ENCODE measurements around the gene SP3.

DNA sequence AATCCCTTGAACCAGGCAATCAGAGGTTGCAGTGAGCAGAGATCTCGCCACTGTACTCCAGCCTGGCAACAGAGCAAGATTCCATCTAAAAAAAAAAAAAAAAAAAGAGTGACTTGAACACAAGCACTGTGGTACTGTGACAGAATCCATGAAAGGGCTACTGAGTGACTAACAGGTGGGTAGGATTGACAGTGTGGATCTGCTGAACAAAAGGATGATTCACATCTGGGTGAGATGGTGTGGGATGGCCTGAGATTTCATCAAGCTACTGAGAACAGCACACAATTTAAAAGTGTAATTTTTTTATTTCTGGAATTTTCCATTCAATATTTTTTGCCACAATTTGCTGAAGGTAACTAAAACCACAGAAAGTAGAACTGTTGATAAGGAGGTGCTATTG, 13.3 kb upstream of the SP3 start:
- TF ChIP-seq POLR2AphosphoS5 (IDR thresholded peaks at IDR 0.05) = no peak
- no peak for TF ChIP-seq CTCF (IDR thresholded peaks at IDR 0.05 in 8 of 11, conservative IDR thresholded peaks at IDR 0.05 in 3 of 11)
